Panc1 (cell line): ENCODE measurements around the gene FAM120C.

ENCODE experiments used
- POLR2AphosphoS5 ChIP-seq: IDR thresholded peaks from 2 replicates; pipeline ENCODE4 v1.6.1; 2012; ENCODE audit warnings: mild to moderate bottlenecking, low read depth, low read length, moderate library complexity
- SIN3A ChIP-seq: IDR thresholded peaks from 2 replicates; pipeline ENCODE4 v1.6.1; 2012; ENCODE audit warnings: low read depth, mild to moderate bottlenecking, low read length, moderate library complexity, borderline replicate concordance; ENCODE audit not compliant: insufficient read depth
- TCF7L2 ChIP-seq: IDR thresholded peaks from 2 replicates; pipeline ENCODE4 v1.6.1; 2011; ENCODE audit warnings: mild to moderate bottlenecking, low read depth, low read length, inconsistent platforms
- TF ChIP-seq, protein P1 (sequence below), 2 experiments: IDR thresholded peaks; 2 replicates each; pipeline ENCODE4 v1.6.1; 2011 to 2012; ENCODE audit warnings: low read depth in 2 of 2, control low read depth in 1 of 2, low read length in 1 of 2, mild to moderate bottlenecking in 1 of 2, moderate library complexity in 1 of 2; ENCODE audit not compliant: insufficient read depth in 1 of 2
- TF ChIP-seq, protein P2 (sequence below): fragments of 450-650 bp; IDR thresholded peaks from 2 replicates; pipeline ENCODE4 v1.5.1; 2017; ENCODE audit warnings: mild to moderate bottlenecking

DNA sequence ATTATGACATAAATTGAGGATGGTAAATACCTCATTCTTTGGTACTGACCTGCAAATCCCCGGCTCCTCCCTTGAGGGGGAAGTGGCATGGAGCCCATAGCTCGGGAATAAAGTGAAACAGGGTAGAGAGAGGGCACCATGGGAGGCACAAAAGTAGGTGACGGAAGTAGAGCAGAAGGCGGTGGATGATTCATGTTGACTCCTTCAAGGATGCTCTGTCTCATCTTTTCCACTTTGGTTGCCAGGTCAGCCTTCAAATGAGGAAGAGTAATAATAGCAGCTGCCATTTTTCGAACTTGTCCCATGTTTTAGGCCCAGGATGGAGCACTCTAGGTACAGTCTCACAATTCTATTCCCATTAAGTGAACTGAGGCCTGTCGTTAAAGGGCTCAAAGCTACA lies 97.4 kb downstream of the FAM120C start:
- TF ChIP-seq, protein P1, sequence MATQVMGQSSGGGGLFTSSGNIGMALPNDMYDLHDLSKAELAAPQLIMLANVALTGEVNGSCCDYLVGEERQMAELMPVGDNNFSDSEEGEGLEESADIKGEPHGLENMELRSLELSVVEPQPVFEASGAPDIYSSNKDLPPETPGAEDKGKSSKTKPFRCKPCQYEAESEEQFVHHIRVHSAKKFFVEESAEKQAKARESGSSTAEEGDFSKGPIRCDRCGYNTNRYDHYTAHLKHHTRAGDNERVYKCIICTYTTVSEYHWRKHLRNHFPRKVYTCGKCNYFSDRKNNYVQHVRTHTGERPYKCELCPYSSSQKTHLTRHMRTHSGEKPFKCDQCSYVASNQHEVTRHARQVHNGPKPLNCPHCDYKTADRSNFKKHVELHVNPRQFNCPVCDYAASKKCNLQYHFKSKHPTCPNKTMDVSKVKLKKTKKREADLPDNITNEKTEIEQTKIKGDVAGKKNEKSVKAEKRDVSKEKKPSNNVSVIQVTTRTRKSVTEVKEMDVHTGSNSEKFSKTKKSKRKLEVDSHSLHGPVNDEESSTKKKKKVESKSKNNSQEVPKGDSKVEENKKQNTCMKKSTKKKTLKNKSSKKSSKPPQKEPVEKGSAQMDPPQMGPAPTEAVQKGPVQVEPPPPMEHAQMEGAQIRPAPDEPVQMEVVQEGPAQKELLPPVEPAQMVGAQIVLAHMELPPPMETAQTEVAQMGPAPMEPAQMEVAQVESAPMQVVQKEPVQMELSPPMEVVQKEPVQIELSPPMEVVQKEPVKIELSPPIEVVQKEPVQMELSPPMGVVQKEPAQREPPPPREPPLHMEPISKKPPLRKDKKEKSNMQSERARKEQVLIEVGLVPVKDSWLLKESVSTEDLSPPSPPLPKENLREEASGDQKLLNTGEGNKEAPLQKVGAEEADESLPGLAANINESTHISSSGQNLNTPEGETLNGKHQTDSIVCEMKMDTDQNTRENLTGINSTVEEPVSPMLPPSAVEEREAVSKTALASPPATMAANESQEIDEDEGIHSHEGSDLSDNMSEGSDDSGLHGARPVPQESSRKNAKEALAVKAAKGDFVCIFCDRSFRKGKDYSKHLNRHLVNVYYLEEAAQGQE (IDR thresholded peaks at IDR 0.05; ENCODE audit: insufficient read depth in 1 of 2, low read depth in 2 of 2, low read length in 1 of 2), result no peak
- TF ChIP-seq, protein P2, sequence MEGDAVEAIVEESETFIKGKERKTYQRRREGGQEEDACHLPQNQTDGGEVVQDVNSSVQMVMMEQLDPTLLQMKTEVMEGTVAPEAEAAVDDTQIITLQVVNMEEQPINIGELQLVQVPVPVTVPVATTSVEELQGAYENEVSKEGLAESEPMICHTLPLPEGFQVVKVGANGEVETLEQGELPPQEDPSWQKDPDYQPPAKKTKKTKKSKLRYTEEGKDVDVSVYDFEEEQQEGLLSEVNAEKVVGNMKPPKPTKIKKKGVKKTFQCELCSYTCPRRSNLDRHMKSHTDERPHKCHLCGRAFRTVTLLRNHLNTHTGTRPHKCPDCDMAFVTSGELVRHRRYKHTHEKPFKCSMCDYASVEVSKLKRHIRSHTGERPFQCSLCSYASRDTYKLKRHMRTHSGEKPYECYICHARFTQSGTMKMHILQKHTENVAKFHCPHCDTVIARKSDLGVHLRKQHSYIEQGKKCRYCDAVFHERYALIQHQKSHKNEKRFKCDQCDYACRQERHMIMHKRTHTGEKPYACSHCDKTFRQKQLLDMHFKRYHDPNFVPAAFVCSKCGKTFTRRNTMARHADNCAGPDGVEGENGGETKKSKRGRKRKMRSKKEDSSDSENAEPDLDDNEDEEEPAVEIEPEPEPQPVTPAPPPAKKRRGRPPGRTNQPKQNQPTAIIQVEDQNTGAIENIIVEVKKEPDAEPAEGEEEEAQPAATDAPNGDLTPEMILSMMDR, result no peak
- TF ChIP-seq TCF7L2, result no peak
- TF ChIP-seq POLR2AphosphoS5, result no peak
- no peak for TF ChIP-seq SIN3A
